Breast epithelium (tissue), 3 donors: ENCODE measurements around the gene SV2C.

ENCODE experiments used
- CTCF ChIP-seq, 3 donors: fragments of 450-650 bp; IDR thresholded peaks; one replicate each; pipeline ENCODE4 v1.5.1; 2016 to 2017; ENCODE audit warnings: antibody characterized with exemption in 3 of 3, mild to moderate bottlenecking in 3 of 3, moderate library complexity in 3 of 3
- POLR2A ChIP-seq: fragments of 450-650 bp; IDR thresholded peaks from one replicate; pipeline ENCODE4 v1.6.1; 2016; ENCODE audit warnings: antibody characterized with exemption, mild to moderate bottlenecking, moderate library complexity

GRCh38 chr5:76083555-76084495 is 642 bp downstream of the SV2C start:
- TF ChIP-seq POLR2A (no peak), CTCF (IDR thresholded peaks at IDR 0.05) (no peak)
